Loucy (cell line): ENCODE measurements around the gene CACNA2D3.

Source experiments
- H2AFZ ChIP-seq: fragments of 200-600 bp; sonication (generic); 2 replicates; pipeline ENCODE4 v1.6.0; 2016; ENCODE audit warnings: antibody characterized with exemption, mild to moderate bottlenecking, low read length, moderate library complexity
- H3F3A ChIP-seq: fragments of 200-600 bp; 2 replicates; pipeline ENCODE4 v1.6.0; 2016; ENCODE audit warnings: antibody characterized with exemption, low read depth, mild to moderate bottlenecking
- H3K27me3 ChIP-seq: fragments of 200-600 bp; sonication (generic); 2 replicates; pipeline ENCODE4 v1.6.1; 2014; ENCODE audit warnings: low read length, mild to moderate bottlenecking; ENCODE audit not compliant: insufficient read depth, poor library complexity, severe bottlenecking
- H3K36me3 ChIP-seq: fragments of 200-600 bp; sonication (generic); 2 replicates; pipeline ENCODE4 v1.6.1; 2016; ENCODE audit warnings: low read length; ENCODE audit not compliant: insufficient read depth
- H3K4me1 ChIP-seq: fragments of 200-600 bp; sonication (generic); 2 replicates; pipeline ENCODE4 v1.5.1; 2014; ENCODE audit warnings: low read length, mild to moderate bottlenecking; ENCODE audit not compliant: insufficient read depth, poor library complexity, severe bottlenecking
- H3K4me2 ChIP-seq: fragments of 200-600 bp; sonication (generic); 2 replicates; pipeline ENCODE4 v1.6.0; 2014; ENCODE audit warnings: antibody characterized with exemption, low read length, low read depth, mild to moderate bottlenecking; ENCODE audit not compliant: poor library complexity, severe bottlenecking
- H3K4me3 ChIP-seq: fragments of 200-600 bp; sonication (generic); 2 replicates; pipeline ENCODE4 v1.5.1; 2014; ENCODE audit warnings: low read length, mild to moderate bottlenecking, mixed read lengths; ENCODE audit not compliant: poor library complexity, severe bottlenecking
- H3K79me2 ChIP-seq: fragments of 200-600 bp; sonication (generic); 2 replicates; pipeline ENCODE4 v1.6.1; 2014; ENCODE audit warnings: low read length; ENCODE audit not compliant: insufficient read depth
- H3K9ac ChIP-seq: fragments of 200-600 bp; sonication (generic); 2 replicates; pipeline ENCODE4 v1.6.0; 2014; ENCODE audit warnings: mild to moderate bottlenecking, low read depth, low read length, moderate library complexity; ENCODE audit not compliant: poor library complexity, severe bottlenecking
- H3K9me2 ChIP-seq: fragments of 200-600 bp; sonication (generic); replicated peaks from 2 replicates; pipeline ENCODE4 v1.6.1; 2016; ENCODE audit warnings: low read depth, low read length, mixed read lengths
- H3K9me3 ChIP-seq: fragments of 200-600 bp; sonication (generic); 2 replicates; pipeline ENCODE4 v1.6.1; 2014; ENCODE audit warnings: mild to moderate bottlenecking, antibody characterized with exemption, low read length, low read depth; ENCODE audit not compliant: insufficient read depth
- H4K20me1 ChIP-seq: fragments of 200-600 bp; sonication (generic); 2 replicates; pipeline ENCODE4 v1.6.0; 2014; ENCODE audit warnings: antibody characterized with exemption, low read length, mild to moderate bottlenecking; ENCODE audit not compliant: insufficient read depth, poor library complexity, severe bottlenecking
- EZH2phosphoT487 ChIP-seq: fragments of 200-600 bp; IDR thresholded peaks from 2 replicates; pipeline ENCODE4 v1.6.1; 2018; ENCODE audit warnings: antibody characterized with exemption, mild to moderate bottlenecking, moderate library complexity, borderline replicate concordance
- TF ChIP-seq, protein P1 (sequence below): fragments of 200-600 bp; sonication (generic); conservative IDR thresholded peaks from 2 replicates; pipeline ENCODE4 v1.5.1; 2014; ENCODE audit warnings: mild to moderate bottlenecking, antibody characterized with exemption, low read length

CACNA2D3 gene

DNA sequence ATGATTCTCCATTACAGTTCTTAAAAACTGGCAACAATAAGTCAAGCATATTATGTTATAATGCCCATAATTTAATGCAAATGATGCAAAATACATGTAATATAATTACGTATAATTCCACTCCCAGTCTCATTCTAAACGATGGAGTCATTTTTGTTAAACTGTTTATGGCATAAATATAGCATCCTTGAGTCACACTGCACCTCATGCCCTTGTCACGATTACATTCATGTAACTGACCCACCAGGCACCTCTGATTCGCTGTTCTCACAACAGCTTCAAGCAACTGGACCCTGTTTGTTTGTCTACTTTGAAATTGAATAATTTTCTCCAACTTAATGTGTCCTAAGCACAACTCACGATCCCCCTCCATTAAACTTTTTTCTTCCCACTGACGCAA lies 953.5 kb downstream of the CACNA2D3 start:
- Histone ChIP-seq H3K4me2 (no peak overlapping the region), H3K27me3 (no peaks in the 10 kb centered on the region), H3K4me1 (no peaks in the 10 kb centered on the region), H3K79me2 (no peaks in the 10 kb centered on the region), H3K4me3 (no peak overlapping the region), H3K9me3 (no peaks in the 10 kb centered on the region), H2AFZ (no peak overlapping the region), H3K9me2 (no peaks in the 10 kb centered on the region), H3K36me3 (no peaks in the 10 kb centered on the region), H3K9ac (no peak overlapping the region), H4K20me1 (no peaks in the 10 kb centered on the region), H3F3A (no peaks in the 10 kb centered on the region)
- no peak for TF ChIP-seq EZH2phosphoT487

DNA sequence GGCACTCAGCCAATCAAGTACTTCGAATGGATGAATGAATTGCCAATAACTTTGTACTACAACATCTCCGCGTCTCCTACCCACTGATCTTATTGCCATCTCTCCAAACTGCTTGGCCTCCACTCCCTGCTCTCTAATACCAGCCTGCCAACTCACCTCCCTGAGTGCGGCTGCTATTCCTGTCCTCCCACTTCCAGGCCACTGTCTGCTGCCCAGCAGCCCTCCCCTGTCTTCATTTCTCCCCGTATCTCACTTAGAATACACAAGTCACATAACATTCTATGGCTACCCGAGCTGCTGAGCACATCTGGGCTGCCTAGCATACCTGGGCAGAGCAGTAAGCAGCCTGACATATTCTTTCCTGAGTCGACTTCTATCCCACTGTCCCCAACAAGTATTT lies 955.4 kb downstream of the CACNA2D3 start:
- no peak for TF ChIP-seq EZH2phosphoT487
- TF ChIP-seq, protein P1, sequence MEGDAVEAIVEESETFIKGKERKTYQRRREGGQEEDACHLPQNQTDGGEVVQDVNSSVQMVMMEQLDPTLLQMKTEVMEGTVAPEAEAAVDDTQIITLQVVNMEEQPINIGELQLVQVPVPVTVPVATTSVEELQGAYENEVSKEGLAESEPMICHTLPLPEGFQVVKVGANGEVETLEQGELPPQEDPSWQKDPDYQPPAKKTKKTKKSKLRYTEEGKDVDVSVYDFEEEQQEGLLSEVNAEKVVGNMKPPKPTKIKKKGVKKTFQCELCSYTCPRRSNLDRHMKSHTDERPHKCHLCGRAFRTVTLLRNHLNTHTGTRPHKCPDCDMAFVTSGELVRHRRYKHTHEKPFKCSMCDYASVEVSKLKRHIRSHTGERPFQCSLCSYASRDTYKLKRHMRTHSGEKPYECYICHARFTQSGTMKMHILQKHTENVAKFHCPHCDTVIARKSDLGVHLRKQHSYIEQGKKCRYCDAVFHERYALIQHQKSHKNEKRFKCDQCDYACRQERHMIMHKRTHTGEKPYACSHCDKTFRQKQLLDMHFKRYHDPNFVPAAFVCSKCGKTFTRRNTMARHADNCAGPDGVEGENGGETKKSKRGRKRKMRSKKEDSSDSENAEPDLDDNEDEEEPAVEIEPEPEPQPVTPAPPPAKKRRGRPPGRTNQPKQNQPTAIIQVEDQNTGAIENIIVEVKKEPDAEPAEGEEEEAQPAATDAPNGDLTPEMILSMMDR = no peak

DNA sequence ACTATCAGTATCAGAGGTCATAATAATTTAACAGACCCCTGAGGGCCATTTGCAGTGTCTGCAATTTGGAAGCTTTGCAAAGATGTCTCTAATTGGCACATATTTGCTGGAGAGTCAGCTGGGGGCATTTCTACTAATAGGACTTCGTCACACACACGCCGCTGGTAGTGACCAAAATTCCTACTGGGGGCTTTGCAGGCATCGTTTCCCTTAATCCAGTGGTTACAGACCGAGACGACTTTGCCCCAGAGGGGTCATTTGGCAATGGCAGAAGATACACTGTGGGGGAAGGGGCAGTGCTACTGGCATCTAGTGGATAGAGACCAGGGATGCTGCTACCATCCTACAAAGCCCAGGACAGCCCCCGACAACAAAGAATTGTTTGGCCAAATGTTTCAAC lies 956.5 kb downstream of the CACNA2D3 start:
- Histone ChIP-seq H3K9ac (no peak overlapping the region), H3F3A (no peaks in the 10 kb centered on the region), H3K4me2 (no peak overlapping the region), H3K79me2 (no peaks in the 10 kb centered on the region), H3K4me1 (no peaks in the 10 kb centered on the region), H3K27me3 (no peaks in the 10 kb centered on the region), H4K20me1 (no peaks in the 10 kb centered on the region), H3K36me3 (no peaks in the 10 kb centered on the region), H2AFZ (no peak overlapping the region), H3K4me3 (no peak overlapping the region), H3K9me2 (no peaks in the 10 kb centered on the region), H3K9me3 (no peaks in the 10 kb centered on the region)
- TF ChIP-seq, protein P1 = no peak
- no peak for TF ChIP-seq EZH2phosphoT487

More for the DNA sequence above, 955.4 kb downstream of the CACNA2D3 start:
- H3K27me3 ChIP-seq = no peaks in the 10 kb centered on the region
- H3K9me2 ChIP-seq = no peaks in the 10 kb centered on the region
- H2AFZ ChIP-seq = no peak overlapping the region
- no peaks in the 10 kb centered on the region for H3K4me1 ChIP-seq
- no peak overlapping the region for H3K9ac ChIP-seq
- H3K4me3 ChIP-seq = no peak overlapping the region
- H3K36me3 ChIP-seq = no peaks in the 10 kb centered on the region
- no peaks in the 10 kb centered on the region for H3K9me3 ChIP-seq
- H3K4me2 ChIP-seq = no peak overlapping the region
- no peaks in the 10 kb centered on the region for H4K20me1 ChIP-seq
- no peaks in the 10 kb centered on the region for H3K79me2 ChIP-seq
- no peaks in the 10 kb centered on the region for H3F3A ChIP-seq

DNA sequence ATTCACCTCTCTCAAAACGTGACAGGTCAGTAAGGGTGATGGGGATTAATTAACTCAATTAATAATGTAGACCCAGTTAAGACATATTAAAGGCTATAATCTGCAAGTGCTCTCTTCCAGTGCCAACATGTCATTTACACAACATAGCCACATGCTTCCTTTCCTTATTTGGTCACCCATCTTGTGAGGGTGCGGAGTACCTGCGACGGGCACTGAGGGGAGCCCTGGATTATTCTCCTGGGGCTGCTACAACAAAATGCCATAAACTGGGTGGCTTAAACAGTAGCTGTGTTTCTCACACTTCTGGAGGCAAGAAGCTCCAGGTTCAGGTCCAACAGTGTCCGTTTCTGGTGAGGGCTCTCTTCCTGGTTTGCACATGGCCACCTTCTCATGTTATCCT lies 962.9 kb downstream of the CACNA2D3 start:
- H2AFZ ChIP-seq = no peak overlapping the region
- TF ChIP-seq, protein P1 = no peak
- TF ChIP-seq EZH2phosphoT487 = no peak
- no peaks in the 10 kb centered on the region for H3K27me3 ChIP-seq
- no peaks in the 10 kb centered on the region for H4K20me1 ChIP-seq
- H3K9me2 ChIP-seq = no peaks in the 10 kb centered on the region
- no peaks in the 10 kb centered on the region for H3K9me3 ChIP-seq
- H3K9ac ChIP-seq = no peak overlapping the region
- H3K4me1 ChIP-seq = no peaks in the 10 kb centered on the region
- H3K4me3 ChIP-seq = no peak overlapping the region
- no peaks in the 10 kb centered on the region for H3K79me2 ChIP-seq
- no peaks in the 10 kb centered on the region for H3K36me3 ChIP-seq
- no peaks in the 10 kb centered on the region for H3F3A ChIP-seq
- no peak overlapping the region for H3K4me2 ChIP-seq
